Measurements from ENCODE around the gene FBXW8.

The FBXW8 gene

DNA sequence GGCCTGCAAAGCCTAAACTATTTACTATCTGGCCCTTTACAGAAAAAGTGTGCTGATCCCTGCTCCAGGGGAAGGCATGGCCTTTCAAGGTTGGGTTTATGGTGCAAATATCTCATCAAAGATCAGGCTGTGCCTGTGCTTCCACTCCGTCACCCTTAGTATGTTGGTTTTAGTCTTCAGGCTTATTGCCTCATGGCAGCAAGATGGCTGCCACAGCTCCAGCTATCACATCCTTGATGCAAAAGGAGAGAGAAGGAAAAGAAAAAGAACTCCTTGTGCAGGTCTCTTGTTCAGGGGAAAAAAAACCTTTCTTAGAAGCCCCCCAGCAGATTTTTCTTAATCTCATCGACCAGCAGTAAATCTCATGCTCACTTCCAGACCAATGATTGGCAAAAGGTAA, 20.4 kb upstream of the FBXW8 start:
- CTCF ChIA-PET, result no interaction called here
- POLR2A ChIA-PET, result no interaction called here
- H3K4me1 ChIP-seq (ENCODE audit: control insufficient read depth, insufficient read depth, low read length), result no peaks in the 10 kb centered on the region
- H3K4me3 ChIP-seq (ENCODE audit: low read depth, low read length), result no peak overlapping the region
- TF ChIP-seq ZNF561 (tag by site-specific recombination; IDR thresholded peaks at IDR 0.05; ENCODE audit: borderline replicate concordance) (no peak), ZNF777 (tag by site-specific recombination; IDR thresholded peaks at IDR 0.05; ENCODE audit: borderline replicate concordance) (no peak), KLF16 (tag by site-specific recombination; IDR thresholded peaks at IDR 0.05) (no peak), ZNF518A (tag by site-specific recombination; conservative IDR thresholded peaks at IDR 0.05; ENCODE audit: low read depth) (no peak), ZNF660 (tag by site-specific recombination; IDR thresholded peaks at IDR 0.05) (0 out of 2 replicates have a peak, but pooled peaks have one; percentile 50), ZNF423 (tag by site-specific recombination; IDR thresholded peaks at IDR 0.05) (no peak), ZNF785 (tag by site-specific recombination; IDR thresholded peaks at IDR 0.05) (no peak), SETDB1 (IDR thresholded peaks at IDR 0.05; ENCODE audit: insufficient read length, low read length) (peak; percentile 67), OSR2 (tag by site-specific recombination; IDR thresholded peaks at IDR 0.05) (no peak), ZFP37 (tag by site-specific recombination; IDR thresholded peaks at IDR 0.05) (no peak), ZNF169 (tag by site-specific recombination; IDR thresholded peaks at IDR 0.05) (no peak), KLF7 (tag by site-specific recombination; IDR thresholded peaks at IDR 0.05; ENCODE audit: borderline replicate concordance) (no peak), ZNF202 (tag by site-specific recombination; IDR thresholded peaks at IDR 0.05; ENCODE audit: borderline replicate concordance) (peak; percentile 60; the same call in 1 of the 2 replicates), ZNF514 (tag by site-specific recombination; IDR thresholded peaks at IDR 0.05) (no peak), ZNF610 (tag by site-specific recombination; IDR thresholded peaks at IDR 0.05; ENCODE audit: borderline replicate concordance) (no peak), ZNF157 (tag by site-specific recombination; IDR thresholded peaks at IDR 0.05) (no peak), ZNF354C (tag by site-specific recombination; IDR thresholded peaks at IDR 0.05; ENCODE audit: borderline replicate concordance, low read depth) (no peak)
- TF ChIP-seq, protein P1, sequence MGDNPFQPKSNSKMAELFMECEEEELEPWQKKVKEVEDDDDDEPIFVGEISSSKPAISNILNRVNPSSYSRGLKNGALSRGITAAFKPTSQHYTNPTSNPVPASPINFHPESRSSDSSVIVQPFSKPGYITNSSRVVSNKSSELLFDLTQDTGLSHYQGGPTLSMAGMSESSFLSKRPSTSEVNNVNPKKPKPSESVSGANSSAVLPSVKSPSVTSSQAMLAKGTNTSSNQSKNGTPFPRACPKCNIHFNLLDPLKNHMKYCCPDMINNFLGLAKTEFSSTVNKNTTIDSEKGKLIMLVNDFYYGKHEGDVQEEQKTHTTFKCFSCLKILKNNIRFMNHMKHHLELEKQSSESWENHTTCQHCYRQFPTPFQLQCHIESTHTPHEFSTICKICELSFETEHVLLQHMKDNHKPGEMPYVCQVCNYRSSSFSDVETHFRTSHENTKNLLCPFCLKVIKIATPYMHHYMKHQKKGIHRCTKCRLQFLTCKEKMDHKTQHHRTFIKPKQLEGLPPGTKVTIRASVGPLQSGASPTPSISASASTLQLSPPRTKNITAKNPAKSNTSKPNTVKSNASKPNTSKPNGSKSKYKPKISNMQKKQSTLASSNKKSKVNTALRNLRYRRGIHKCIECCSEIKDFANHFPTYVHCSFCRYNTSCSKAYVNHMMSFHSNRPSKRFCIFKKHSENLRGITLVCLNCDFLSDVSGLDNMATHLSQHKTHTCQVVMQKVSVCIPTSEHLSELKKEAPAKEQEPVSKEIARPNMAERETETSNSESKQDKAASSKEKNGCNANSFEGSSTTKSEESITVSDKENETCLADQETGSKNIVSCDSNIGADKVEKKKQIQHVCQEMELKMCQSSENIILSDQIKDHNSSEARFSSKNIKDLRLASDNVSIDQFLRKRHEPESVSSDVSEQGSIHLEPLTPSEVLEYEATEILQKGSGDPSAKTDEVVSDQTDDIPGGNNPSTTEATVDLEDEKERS (tag by site-specific recombination; IDR thresholded peaks at IDR 0.05), result peak; percentile 97
- TF ChIP-seq, protein P2, sequence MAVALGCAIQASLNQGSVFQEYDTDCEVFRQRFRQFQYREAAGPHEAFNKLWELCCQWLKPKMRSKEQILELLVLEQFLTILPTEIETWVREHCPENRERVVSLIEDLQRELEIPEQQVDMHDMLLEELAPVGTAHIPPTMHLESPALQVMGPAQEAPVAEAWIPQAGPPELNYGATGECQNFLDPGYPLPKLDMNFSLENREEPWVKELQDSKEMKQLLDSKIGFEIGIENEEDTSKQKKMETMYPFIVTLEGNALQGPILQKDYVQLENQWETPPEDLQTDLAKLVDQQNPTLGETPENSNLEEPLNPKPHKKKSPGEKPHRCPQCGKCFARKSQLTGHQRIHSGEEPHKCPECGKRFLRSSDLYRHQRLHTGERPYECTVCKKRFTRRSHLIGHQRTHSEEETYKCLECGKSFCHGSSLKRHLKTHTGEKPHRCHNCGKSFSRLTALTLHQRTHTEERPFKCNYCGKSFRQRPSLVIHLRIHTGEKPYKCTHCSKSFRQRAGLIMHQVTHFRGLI (tag by site-specific recombination; IDR thresholded peaks at IDR 0.05), result no peak
- TF ChIP-seq, protein P3, sequence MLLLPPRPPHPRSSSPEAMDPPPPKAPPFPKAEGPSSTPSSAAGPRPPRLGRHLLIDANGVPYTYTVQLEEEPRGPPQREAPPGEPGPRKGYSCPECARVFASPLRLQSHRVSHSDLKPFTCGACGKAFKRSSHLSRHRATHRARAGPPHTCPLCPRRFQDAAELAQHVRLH (tag by site-specific recombination; IDR thresholded peaks at IDR 0.05), result peak; percentile 76; the same call in 1 of the 2 replicates
- H3K27ac ChIP-seq (ENCODE audit: extremely low read depth, low read depth, low read length), result no peak overlapping the region
- H3K9me3 ChIP-seq (ENCODE audit: control insufficient read depth, insufficient read depth, low read depth, low read length), result no peaks in the 10 kb centered on the region
- H3K36me3 ChIP-seq (ENCODE audit: control insufficient read depth in 2 of 2, insufficient read depth in 1 of 2, low read length in 2 of 2), result no peaks in the 10 kb centered on the region
